RWPE2 (cell line): ENCODE measurements around the gene SMC1B.

Source experiments
- ATAC-seq: fragments of 200-7000 bp; cut with Tn5 transposase; 3 replicates; pipeline ENCODE4 v1.9.1; 2021; ENCODE audit warnings: low read depth
- DNase-seq: peaks from one replicate; pipeline ENCODE4 v3.0.0-alpha.2; 2020; ENCODE audit warnings: low spot score
- H3K27ac ChIP-seq: fragments of 450-650 bp; 2 replicates; pipeline ENCODE4 v1.5.1; 2017; ENCODE audit warnings: mild to moderate bottlenecking; ENCODE audit not compliant: poor library complexity, severe bottlenecking
- H3K27me3 ChIP-seq: fragments of 250-450 bp; sonication (Bioruptor Pico); 2 replicates; pipeline ENCODE4 v1.5.1; 2021; ENCODE audit warnings: mild to moderate bottlenecking, moderate library complexity; ENCODE audit not compliant: insufficient read depth, poor library complexity, severe bottlenecking
- H3K36me3 ChIP-seq: fragments of 250-450 bp; sonication (Bioruptor Pico); 2 replicates; pipeline ENCODE4 v1.5.1; 2020; ENCODE audit warnings: low read depth, mild to moderate bottlenecking, moderate library complexity
- H3K4me1 ChIP-seq: fragments of 250-450 bp; sonication (Bioruptor Pico); 2 replicates; pipeline ENCODE4 v1.5.1; 2021; ENCODE audit warnings: mild to moderate bottlenecking, moderate library complexity; ENCODE audit not compliant: insufficient read depth, poor library complexity, severe bottlenecking
- H3K4me3 ChIP-seq: fragments of 250-450 bp; sonication (Bioruptor Pico); 2 replicates; pipeline ENCODE4 v1.5.1; 2021; ENCODE audit warnings: mild to moderate bottlenecking, moderate library complexity; ENCODE audit not compliant: severe bottlenecking
- H3K9me3 ChIP-seq: fragments of 250-450 bp; sonication (Bioruptor Pico); 2 replicates; pipeline ENCODE4 v1.5.1; 2021; ENCODE audit warnings: mild to moderate bottlenecking, moderate library complexity; ENCODE audit not compliant: severe bottlenecking
- CTCF ChIP-seq: fragments of 450-650 bp; IDR thresholded peaks from one replicate; pipeline ENCODE4 v1.5.1; 2017; ENCODE audit warnings: mild to moderate bottlenecking, moderate library complexity; ENCODE audit not compliant: poor library complexity, severe bottlenecking

The SMC1B gene

GRCh38 chr22:45428391-45429385 lies 15.3 kb upstream of the SMC1B start:
- H3K4me3 ChIP-seq, result no peak overlapping the region
- H3K9me3 ChIP-seq, result no peaks in the 10 kb centered on the region
- DNase-seq, result peak; percentile 23
- no peak overlapping the region for H3K27ac ChIP-seq
- H3K4me1 ChIP-seq, result no peaks in the 10 kb centered on the region
- no peak for ATAC-seq
- no peaks in the 10 kb centered on the region for H3K36me3 ChIP-seq
- no peak for TF ChIP-seq CTCF
- no peaks in the 10 kb centered on the region for H3K27me3 ChIP-seq

- H3K9me3 ChIP-seq, result no peaks in the 10 kb centered on the region
- no peaks in the 10 kb centered on the region for H3K4me1 ChIP-seq
- no peak for TF ChIP-seq CTCF
- ATAC-seq (no peak), DNase-seq (no peak)
- no peak overlapping the region for H3K27ac ChIP-seq
- no peaks in the 10 kb centered on the region for H3K27me3 ChIP-seq
- H3K4me3 ChIP-seq, result no peak overlapping the region
- H3K36me3 ChIP-seq, result no peaks in the 10 kb centered on the region
Observed at GRCh38 chr22:45427114-45427513, 13.7 kb upstream of the SMC1B start.

- no peak for DNase-seq
- no peak for TF ChIP-seq CTCF
- Histone ChIP-seq H3K4me3 (no peak overlapping the region), H3K36me3 (no peaks in the 10 kb centered on the region), H3K9me3 (no peaks in the 10 kb centered on the region), H3K27ac (no peak overlapping the region), H3K27me3 (no peaks in the 10 kb centered on the region), H3K4me1 (no peaks in the 10 kb centered on the region)
- no peak for ATAC-seq
Observed at GRCh38 chr22:45426387-45426786, 13.0 kb upstream of the SMC1B start.

GRCh38 chr22:45425531-45426265 lies 12.3 kb upstream of the SMC1B start:
- no peak for ATAC-seq
- no peak for TF ChIP-seq CTCF
- no peak for DNase-seq
- Histone ChIP-seq H3K27me3 (no peaks in the 10 kb centered on the region), H3K9me3 (no peaks in the 10 kb centered on the region), H3K4me1 (no peaks in the 10 kb centered on the region), H3K36me3 (no peaks in the 10 kb centered on the region), H3K27ac (no peak overlapping the region), H3K4me3 (no peak overlapping the region)

- Histone ChIP-seq H3K27ac (no peak overlapping the region), H3K4me1 (no peaks in the 10 kb centered on the region), H3K36me3 (no peaks in the 10 kb centered on the region), H3K9me3 (no peaks in the 10 kb centered on the region), H3K27me3 (no peaks in the 10 kb centered on the region), H3K4me3 (no peak overlapping the region)
- no peak for TF ChIP-seq CTCF
- ATAC-seq (no peak), DNase-seq (no peak)
Observed at GRCh38 chr22:45425101-45425500, 11.7 kb upstream of the SMC1B start.
